Gastrocnemius medialis (tissue), 4 donors: ENCODE data around the gene WDR35. TPM values are rescaled to one million over a fixed set of nuclear protein-coding genes. Genes with fewer than 3 reads are reported as not detected.

ENCODE experiments used
- ATAC-seq, 2 donors: fragments of 150-250 bp; one replicate each; pipeline ENCODE4 v1.9.1; 2016
- DNase-seq, 2 donors: peaks; one replicate each; pipeline ENCODE4 v3.0.0-alpha.2; 2019
- H3K27ac ChIP-seq, 4 donors: fragments of 200-600 bp; sonication (generic); 1 replicate in 1 of 4; 2 replicates in 3 of 4; pipeline ENCODE4 v1.5.1; 2016 to 2018; ENCODE audit warnings: mild to moderate bottlenecking in 2 of 4, moderate library complexity in 1 of 4
- H3K27me3 ChIP-seq, 3 donors: fragments of 200-600 bp; sonication (generic) in 2 of 3; 1 replicate in 1 of 3; 2 replicates in 2 of 3; pipeline versions ENCODE4 v1.5.1 to v1.6.0; 2016 to 2019; ENCODE audit warnings: mild to moderate bottlenecking in 1 of 3, moderate library complexity in 1 of 3
- H3K36me3 ChIP-seq, 2 donors: fragments of 200-600 bp; sonication (generic) in 1 of 2; one replicate each; pipeline ENCODE4 v1.5.1; 2017 to 2018
- H3K4me1 ChIP-seq, 2 donors: fragments of 200-600 bp; sonication (generic) in 1 of 2; one replicate each; pipeline ENCODE4 v1.5.1; 2016 to 2017; ENCODE audit warnings: mild to moderate bottlenecking in 2 of 2
- H3K4me3 ChIP-seq, 4 donors: fragments of 200-600 bp; sonication (generic) in 3 of 4; 1 replicate in 1 of 4; 2 replicates in 3 of 4; pipeline ENCODE4 v1.5.1; 2016 to 2019; ENCODE audit warnings: mild to moderate bottlenecking in 2 of 4
- H3K9me3 ChIP-seq, 3 donors: fragments of 200-600 bp; sonication (generic) in 2 of 3; 1 replicate in 1 of 3; 2 replicates in 2 of 3; pipeline ENCODE4 v1.5.1; 2016 to 2019
- CTCF ChIP-seq, 5 experiments: fragments of 450-650 bp in 3 of 5; fragments of 200-600 bp in 2 of 5; sonication (generic) in 2 of 5; IDR thresholded peaks in 4 of 5; conservative IDR thresholded peaks in 1 of 5; 1 replicate in 4 of 5; 2 replicates in 1 of 5; pipeline ENCODE4 v1.5.1; 2016 to 2019; ENCODE audit warnings: antibody characterized with exemption in 5 of 5, mild to moderate bottlenecking in 3 of 5, moderate library complexity in 3 of 5
- POLR2A ChIP-seq, 2 donors: fragments of 450-650 bp; IDR thresholded peaks; one replicate each; pipeline ENCODE4 v1.6.1; 2017; ENCODE audit warnings: antibody characterized with exemption in 2 of 2, mild to moderate bottlenecking in 2 of 2, moderate library complexity in 2 of 2
- in situ Hi-C, 4 donors: fragments of 200-750 bp; cut with MboI; loops; one replicate each; pipeline versions ENCODE4 v1.15.0 to v1.8.0; 2017; ENCODE audit warnings: low sequenced_read_pairs in 4 of 4
- intact Hi-C: fragments of 100-400 bp; cut with DNase I; formaldehyde crosslinking; loops from one replicate; pipeline ENCODE4 v1.15.1; 2023; ENCODE audit warnings: low total_unique reads
- total RNA-seq, 4 donors: library from RNA; depleted of rRNA; stranded (reverse); fragments of >200 nt; gene quantifications; one replicate each; pipeline versions ENCODE4 v1.1.0 to v1.2.3, GENCODE V29; 2016

WDR35 gene
- total RNA-seq, 4 donors from 2014 or later = 3.3 to 4.5 (median 3.7) TPM

GRCh38 chr2:19890104-19890503 is 99.8 kb downstream of the WDR35 start:
- no peak overlapping the region for H3K4me3 ChIP-seq
- H3K27ac ChIP-seq = no peak overlapping the region
- H3K36me3 ChIP-seq = no peaks in the 10 kb centered on the region
- in situ Hi-C loops = no loop called here
- no peak for DNase-seq
- H3K4me1 ChIP-seq = peaks cover 9 to 15% of the 10 kb centered on the region in 2 donors
- intact Hi-C loops = no loop called here
- no peaks in the 10 kb centered on the region for H3K27me3 ChIP-seq
- H3K9me3 ChIP-seq = no peaks in the 10 kb centered on the region
- ATAC-seq = no peak
- TF ChIP-seq CTCF (IDR thresholded peaks at IDR 0.05 in 4 of 5, conservative IDR thresholded peaks at IDR 0.05 in 1 of 5) (no peak), POLR2A (IDR thresholded peaks at IDR 0.05) (no peak)

- Histone ChIP-seq H3K27ac (no peak overlapping the region), H3K36me3 (no peaks in the 10 kb centered on the region), H3K4me3 (no peak overlapping the region), H3K4me1 (peaks cover 0 to 9% of the 10 kb centered on the region in 2 donors), H3K27me3 (no peaks in the 10 kb centered on the region), H3K9me3 (no peaks in the 10 kb centered on the region)
- intact Hi-C loops (no loop called here), in situ Hi-C loops (no loop called here)
- no peak for ATAC-seq
- DNase-seq = no peak
- TF ChIP-seq CTCF (IDR thresholded peaks at IDR 0.05 in 4 of 5, conservative IDR thresholded peaks at IDR 0.05 in 1 of 5) = no peak
- TF ChIP-seq POLR2A (IDR thresholded peaks at IDR 0.05) = no peak
Measured at GRCh38 chr2:19888831-19889230, 101.1 kb downstream of the WDR35 start.

- Histone ChIP-seq H3K27me3 (no peaks in the 10 kb centered on the region), H3K36me3 (no peaks in the 10 kb centered on the region), H3K27ac (no peak overlapping the region), H3K9me3 (no peaks in the 10 kb centered on the region), H3K4me3 (no peak overlapping the region), H3K4me1 (peaks cover 0 to 9% of the 10 kb centered on the region in 2 donors)
- intact Hi-C loops (no loop called here), in situ Hi-C loops (no loop called here)
- TF ChIP-seq POLR2A (IDR thresholded peaks at IDR 0.05) = no peak
- ATAC-seq (no peak), DNase-seq (no peak)
Measured at GRCh38 chr2:19887510-19887909, 102.4 kb downstream of the WDR35 start.

GRCh38 chr2:19886261-19886660 is 103.6 kb downstream of the WDR35 start:
- in situ Hi-C loops (no loop called here), intact Hi-C loops (no loop called here)
- ATAC-seq = no peak
- no peaks in the 10 kb centered on the region for H3K9me3 ChIP-seq
- H3K36me3 ChIP-seq = no peaks in the 10 kb centered on the region
- H3K27me3 ChIP-seq = no peaks in the 10 kb centered on the region
- no peak overlapping the region for H3K27ac ChIP-seq
- peaks cover 0 to 9% of the 10 kb centered on the region in 2 donors for H3K4me1 ChIP-seq
- DNase-seq = no peak
- TF ChIP-seq POLR2A (IDR thresholded peaks at IDR 0.05) (no peak), CTCF (IDR thresholded peaks at IDR 0.05 in 4 of 5, conservative IDR thresholded peaks at IDR 0.05 in 1 of 5) (no peak)
- H3K4me3 ChIP-seq = no peak overlapping the region

- H3K4me1 ChIP-seq = peaks cover 0 to 9% of the 10 kb centered on the region in 2 donors
- no peaks in the 10 kb centered on the region for H3K27me3 ChIP-seq
- intact Hi-C loops (no loop called here), in situ Hi-C loops (no loop called here)
- H3K36me3 ChIP-seq = no peaks in the 10 kb centered on the region
- no peak overlapping the region for H3K27ac ChIP-seq
- H3K4me3 ChIP-seq = no peak overlapping the region
- TF ChIP-seq POLR2A (IDR thresholded peaks at IDR 0.05) = no peak
- no peak for TF ChIP-seq CTCF (IDR thresholded peaks at IDR 0.05 in 4 of 5, conservative IDR thresholded peaks at IDR 0.05 in 1 of 5)
- H3K9me3 ChIP-seq = no peaks in the 10 kb centered on the region
- ATAC-seq = no peak
- DNase-seq = no peak
Measured at GRCh38 chr2:19885791-19886190, 104.1 kb downstream of the WDR35 start.
